ENCODE measurements around the gene CPN2. TPM values are rescaled to one million over a fixed set of nuclear protein-coding genes. Genes with fewer than 3 reads are reported as not detected.

Gene CPN2
- total and polyA plus RNA-seq, 3 donors from 2014 or later: 0.36 to 1.4 (median 1.1) TPM

DNA sequence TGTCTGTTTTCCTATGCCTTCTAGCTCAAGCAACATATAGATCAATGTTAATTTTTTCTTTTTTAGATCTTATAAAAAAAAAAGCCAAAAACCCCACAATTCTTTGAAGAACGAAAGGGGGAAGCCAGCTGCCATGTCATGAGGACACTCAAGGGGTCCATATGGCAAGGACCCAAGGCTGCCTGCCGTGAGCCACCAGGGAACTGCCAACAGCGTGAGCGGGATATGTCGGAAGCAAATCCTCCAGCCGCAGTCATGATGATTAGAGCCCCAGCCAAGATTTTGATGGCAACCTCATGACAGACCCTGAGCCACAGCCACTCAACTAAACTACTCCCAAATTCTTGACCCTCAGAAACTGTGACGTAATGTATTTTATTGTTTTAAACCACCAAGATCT lies 41.4 kb upstream of the CPN2 start:
- intact Hi-C loops (cut with DNase I; ENCODE audit: low total_unique reads): no loop called here
- TF ChIP-seq, protein P1, sequence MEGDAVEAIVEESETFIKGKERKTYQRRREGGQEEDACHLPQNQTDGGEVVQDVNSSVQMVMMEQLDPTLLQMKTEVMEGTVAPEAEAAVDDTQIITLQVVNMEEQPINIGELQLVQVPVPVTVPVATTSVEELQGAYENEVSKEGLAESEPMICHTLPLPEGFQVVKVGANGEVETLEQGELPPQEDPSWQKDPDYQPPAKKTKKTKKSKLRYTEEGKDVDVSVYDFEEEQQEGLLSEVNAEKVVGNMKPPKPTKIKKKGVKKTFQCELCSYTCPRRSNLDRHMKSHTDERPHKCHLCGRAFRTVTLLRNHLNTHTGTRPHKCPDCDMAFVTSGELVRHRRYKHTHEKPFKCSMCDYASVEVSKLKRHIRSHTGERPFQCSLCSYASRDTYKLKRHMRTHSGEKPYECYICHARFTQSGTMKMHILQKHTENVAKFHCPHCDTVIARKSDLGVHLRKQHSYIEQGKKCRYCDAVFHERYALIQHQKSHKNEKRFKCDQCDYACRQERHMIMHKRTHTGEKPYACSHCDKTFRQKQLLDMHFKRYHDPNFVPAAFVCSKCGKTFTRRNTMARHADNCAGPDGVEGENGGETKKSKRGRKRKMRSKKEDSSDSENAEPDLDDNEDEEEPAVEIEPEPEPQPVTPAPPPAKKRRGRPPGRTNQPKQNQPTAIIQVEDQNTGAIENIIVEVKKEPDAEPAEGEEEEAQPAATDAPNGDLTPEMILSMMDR (IDR thresholded peaks at IDR 0.05): no peak
- no peak for TF ChIP-seq POLR2A (IDR thresholded peaks at IDR 0.05)
- H3K27ac ChIP-seq: no peak overlapping the region
- H3K9me3 ChIP-seq: no peaks in the 10 kb centered on the region
- no peak for DNase-seq
- peaks cover 5% of the 10 kb centered on the region for H3K4me1 ChIP-seq
- no peaks in the 10 kb centered on the region for H3K36me3 ChIP-seq (ENCODE audit: low read depth, missing control alignments)
- WGBS, 2 donors: 93 to 96% methylated on average over 7 of the region's 7 CpGs
- H3K27me3 ChIP-seq: no peaks in the 10 kb centered on the region
- H3K4me3 ChIP-seq: no peak overlapping the region

DNA sequence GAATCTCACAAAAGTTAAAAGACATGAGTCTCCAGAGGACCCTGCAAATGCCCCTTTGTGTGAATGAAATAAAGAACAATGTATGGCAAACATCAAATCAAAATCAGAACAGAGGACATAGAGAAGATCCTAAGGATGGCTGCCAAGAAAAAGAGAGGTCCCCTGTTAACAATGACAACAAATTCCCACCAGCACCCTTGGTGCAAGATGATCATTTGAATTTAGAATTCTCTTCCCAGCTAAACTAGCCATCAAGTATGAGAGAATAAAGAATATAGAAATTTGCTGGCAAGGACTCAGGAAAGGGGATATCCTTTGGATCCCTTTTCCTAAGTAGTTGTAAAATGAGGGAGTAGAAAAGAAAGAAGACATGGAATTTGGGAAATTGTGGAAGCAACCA lies 39.7 kb upstream of the CPN2 start:
- no peak overlapping the region for H3K4me3 ChIP-seq
- no peak for DNase-seq
- no peaks in the 10 kb centered on the region for H3K9me3 ChIP-seq
- intact Hi-C loops (cut with DNase I; ENCODE audit: low total_unique reads): no loop called here
- TF ChIP-seq, protein P1 (IDR thresholded peaks at IDR 0.05): no peak
- no peak for TF ChIP-seq POLR2A (IDR thresholded peaks at IDR 0.05)
- H3K36me3 ChIP-seq (ENCODE audit: low read depth, missing control alignments): no peaks in the 10 kb centered on the region
- H3K4me1 ChIP-seq: no peaks in the 10 kb centered on the region
- H3K27me3 ChIP-seq: no peaks in the 10 kb centered on the region
- no peak overlapping the region for H3K27ac ChIP-seq

DNA sequence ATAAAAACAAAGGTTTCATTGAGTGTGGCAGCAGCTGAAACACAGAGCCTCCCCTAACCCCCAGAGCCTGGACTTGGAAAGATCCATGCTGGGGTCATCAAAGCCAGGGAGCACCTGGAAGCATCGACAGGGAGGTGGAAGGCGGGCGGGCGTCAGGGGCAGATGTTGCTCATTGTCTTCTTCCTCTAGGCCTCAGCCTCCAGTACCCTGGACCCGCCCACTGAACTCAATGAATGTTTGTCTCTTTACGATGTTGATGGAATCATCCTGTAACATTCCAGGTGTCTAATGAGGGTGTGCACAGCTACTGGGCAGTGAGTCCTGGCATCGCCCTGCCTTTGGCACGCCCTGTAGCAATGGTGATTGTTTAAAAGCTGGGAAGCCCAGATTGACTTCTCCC lies 38.1 kb upstream of the CPN2 start:
- TF ChIP-seq POLR2A (IDR thresholded peaks at IDR 0.05): no peak
- TF ChIP-seq, protein P1 (IDR thresholded peaks at IDR 0.05): no peak
- Histone ChIP-seq H3K36me3 (ENCODE audit: low read depth, missing control alignments) (no peaks in the 10 kb centered on the region), H3K4me3 (no peak overlapping the region), H3K27me3 (no peaks in the 10 kb centered on the region), H3K27ac (no peak overlapping the region), H3K4me1 (no peaks in the 10 kb centered on the region), H3K9me3 (no peaks in the 10 kb centered on the region)
- intact Hi-C loops (cut with DNase I; ENCODE audit: low total_unique reads): no loop called here
- no peak for DNase-seq
- 89 to 92% methylated on average over 8 of the region's 8 CpGs for WGBS, 2 donors

DNA sequence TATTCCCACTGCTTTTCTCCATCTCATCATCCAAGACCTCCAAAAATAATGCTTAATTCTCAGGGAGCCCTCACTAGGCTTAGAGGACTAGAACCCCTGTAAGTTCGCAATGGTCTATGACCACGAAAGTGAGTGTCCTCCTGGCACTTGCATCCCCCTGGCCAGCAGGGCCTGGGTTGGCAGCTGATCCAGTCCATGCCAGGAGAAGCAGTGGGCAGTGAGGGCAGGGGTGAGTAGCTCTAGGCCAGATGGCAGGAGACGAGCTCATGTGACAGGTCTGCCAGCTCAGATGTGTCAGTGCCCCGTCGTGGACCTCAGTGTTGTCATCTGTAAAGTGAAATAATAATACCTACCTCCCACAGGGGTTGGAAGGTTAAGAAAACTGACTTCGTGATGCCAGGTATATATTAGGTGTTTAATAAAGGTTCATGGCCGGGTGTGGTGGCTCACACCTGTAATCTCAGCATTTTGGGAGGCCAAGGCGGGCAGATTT lies 36.8 kb upstream of the CPN2 start:
- H3K9me3 ChIP-seq: no peaks in the 10 kb centered on the region
- 93 to 95% methylated on average over 8 of the region's 8 CpGs for WGBS, 2 donors
- H3K4me1 ChIP-seq: no peaks in the 10 kb centered on the region
- intact Hi-C loops (cut with DNase I; ENCODE audit: low total_unique reads): no loop called here
- no peak for DNase-seq
- H3K27me3 ChIP-seq: no peaks in the 10 kb centered on the region
- H3K27ac ChIP-seq: no peak overlapping the region
- no peaks in the 10 kb centered on the region for H3K36me3 ChIP-seq (ENCODE audit: low read depth, missing control alignments)
- TF ChIP-seq, protein P1 (IDR thresholded peaks at IDR 0.05): no peak
- TF ChIP-seq POLR2A (IDR thresholded peaks at IDR 0.05): no peak
- no peak overlapping the region for H3K4me3 ChIP-seq

DNA sequence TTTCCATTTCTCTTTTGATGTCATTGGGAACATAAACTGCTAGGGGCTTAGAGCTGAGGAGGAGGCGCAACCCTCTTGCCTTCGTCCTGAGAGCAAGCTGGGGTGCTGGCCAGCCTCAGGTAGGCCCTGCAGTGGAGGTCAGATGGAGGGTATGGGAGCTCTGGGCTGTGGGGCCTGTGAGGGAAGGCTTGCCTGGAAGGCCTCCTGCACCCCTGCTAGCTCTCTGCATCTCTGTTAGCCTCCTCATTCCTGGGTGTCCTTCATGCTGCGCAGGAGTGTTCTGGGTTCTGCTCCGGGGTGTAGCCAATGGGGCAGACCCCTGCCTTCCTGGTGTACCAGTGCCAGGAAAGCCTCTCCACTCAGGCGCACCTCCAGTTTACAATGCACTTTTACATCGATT lies 36.1 kb upstream of the CPN2 start:
- Histone ChIP-seq H3K27me3 (no peaks in the 10 kb centered on the region), H3K36me3 (ENCODE audit: low read depth, missing control alignments) (no peaks in the 10 kb centered on the region), H3K4me1 (no peaks in the 10 kb centered on the region), H3K9me3 (no peaks in the 10 kb centered on the region), H3K4me3 (no peak overlapping the region), H3K27ac (no peak overlapping the region)
- intact Hi-C loops (cut with DNase I; ENCODE audit: low total_unique reads): no loop called here
- DNase-seq: no peak
- 92 to 94% methylated on average over 5 to 6 of the region's 6 CpGs for WGBS, 2 donors
- TF ChIP-seq, protein P1 (IDR thresholded peaks at IDR 0.05): no peak
- TF ChIP-seq POLR2A (IDR thresholded peaks at IDR 0.05): no peak

Measured in testis (tissue), 3 donors.